Dermis blood vessel endothelial cell (primary cell): ENCODE results near the gene PLD5. TPM values are rescaled to one million over a fixed set of nuclear protein-coding genes. Genes with fewer than 3 reads are reported as not detected.
"Not testable (repeated sequence)": the region's sequence is repeated elsewhere in the genome, so short reads cannot be mapped to it uniquely, and the experiment has no call there.

Source experiments
- DNase-seq: peaks from one replicate; pipeline ENCODE4 v3.0.0; 2010
- total RNA-seq: library from RNA; depleted of rRNA; stranded (reverse); fragments of >200 nt; gene quantifications from 2 replicates; pipeline ENCODE4 v1.2.3, GENCODE V29; 2014

Gene PLD5
- total RNA-seq, 1 donor from 2014 or later: not detected

GRCh38 chr1:242264419-242264818, 260.1 kb downstream of the PLD5 start:
- DNase-seq: not testable (repeated sequence)

GRCh38 chr1:242245255-242245654, 279.2 kb downstream of the PLD5 start:
- no peak for DNase-seq

- DNase-seq: no peak
These were observed 281.0 kb downstream of the PLD5 start for GRCh38 chr1:242243472-242243871.

- no peak for DNase-seq
These were observed 281.5 kb downstream of the PLD5 start for GRCh38 chr1:242242983-242243382.

GRCh38 chr1:242241936-242242335, 282.6 kb downstream of the PLD5 start:
- DNase-seq: no peak

GRCh38 chr1:242240691-242241090, 283.8 kb downstream of the PLD5 start:
- DNase-seq: no peak

GRCh38 chr1:242240077-242240476, 284.4 kb downstream of the PLD5 start:
- no peak for DNase-seq

- no peak for DNase-seq
These were observed 285.1 kb downstream of the PLD5 start for GRCh38 chr1:242239398-242239797.

GRCh38 chr1:242237051-242237450, 287.4 kb downstream of the PLD5 start:
- no peak for DNase-seq

GRCh38 chr1:242228991-242229390, 295.5 kb downstream of the PLD5 start:
- DNase-seq: no peak

- DNase-seq: no peak
These were observed 298.5 kb downstream of the PLD5 start for GRCh38 chr1:242225767-242226573.

GRCh38 chr1:242224878-242225766, 299.4 kb downstream of the PLD5 start:
- DNase-seq: not testable (repeated sequence)

GRCh38 chr1:242224461-242224860, 300.0 kb downstream of the PLD5 start:
- no peak for DNase-seq

- no peak for DNase-seq
These were observed 304.6 kb downstream of the PLD5 start for GRCh38 chr1:242219905-242220304.

GRCh38 chr1:242219298-242219901, 305.1 kb downstream of the PLD5 start:
- no peak for DNase-seq

- DNase-seq: no peak
These were observed 308.1 kb downstream of the PLD5 start for GRCh38 chr1:242216368-242216767.

GRCh38 chr1:242214455-242214854, 310.0 kb downstream of the PLD5 start:
- not testable (repeated sequence) for DNase-seq

GRCh38 chr1:242212961-242213360, 311.5 kb downstream of the PLD5 start:
- DNase-seq: not testable (repeated sequence)

- no peak for DNase-seq
These were observed 312.1 kb downstream of the PLD5 start for GRCh38 chr1:242212401-242212800.

- no peak for DNase-seq
These were observed 313.1 kb downstream of the PLD5 start for GRCh38 chr1:242211254-242212022.

- DNase-seq: not testable (repeated sequence)
These were observed 314.2 kb downstream of the PLD5 start for GRCh38 chr1:242210316-242210715.

- no peak for DNase-seq
These were observed 315.4 kb downstream of the PLD5 start for GRCh38 chr1:242209063-242209462.
